Astrocyte of the cerebellum (primary cell): Measurements from ENCODE around the gene CORO2A.

Source experiments
- DNase-seq: peaks from one replicate; pipeline ENCODE4 v3.0.0-alpha.2; 2011; ENCODE audit warnings: low read depth
- H3K4me3 ChIP-seq: 2 replicates; pipeline ENCODE4 v1.5.1; 2011; ENCODE audit warnings: mild to moderate bottlenecking, low read depth, low read length, moderate library complexity
- in situ Hi-C: cut with HindIII; loops from 2 replicates; pipeline ENCODE4 v1.10.0; 2017; ENCODE audit warnings: low sequenced_read_pairs
- TF ChIP-seq, protein P1 (sequence below): IDR thresholded peaks from 2 replicates; pipeline ENCODE4 v1.5.1; 2012; ENCODE audit warnings: low read length, low read depth, moderate library complexity, mild to moderate bottlenecking; ENCODE audit errors: missing control alignments

The CORO2A gene

DNA sequence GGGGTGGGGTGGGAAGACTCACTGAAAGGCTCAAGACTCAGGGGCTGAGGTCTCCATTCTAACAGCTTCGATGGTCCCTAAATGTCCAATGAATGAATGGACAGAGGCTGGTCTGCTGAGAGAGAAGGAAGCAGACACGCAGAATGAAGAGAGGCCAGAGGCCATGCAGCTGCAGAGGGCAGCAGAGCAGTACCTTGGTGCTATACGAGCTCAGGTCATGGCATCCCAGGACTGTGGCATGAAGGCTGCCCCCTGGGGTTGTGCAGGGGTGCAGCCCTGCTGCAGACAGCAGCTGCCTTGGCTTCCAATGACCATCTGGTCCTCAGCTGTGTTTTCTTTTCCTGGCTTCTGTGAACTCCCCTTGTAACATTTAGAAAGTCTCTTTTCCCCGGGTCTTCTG, 15.2 kb upstream of the CORO2A start:
- DNase-seq = no peak
- TF ChIP-seq, protein P1, sequence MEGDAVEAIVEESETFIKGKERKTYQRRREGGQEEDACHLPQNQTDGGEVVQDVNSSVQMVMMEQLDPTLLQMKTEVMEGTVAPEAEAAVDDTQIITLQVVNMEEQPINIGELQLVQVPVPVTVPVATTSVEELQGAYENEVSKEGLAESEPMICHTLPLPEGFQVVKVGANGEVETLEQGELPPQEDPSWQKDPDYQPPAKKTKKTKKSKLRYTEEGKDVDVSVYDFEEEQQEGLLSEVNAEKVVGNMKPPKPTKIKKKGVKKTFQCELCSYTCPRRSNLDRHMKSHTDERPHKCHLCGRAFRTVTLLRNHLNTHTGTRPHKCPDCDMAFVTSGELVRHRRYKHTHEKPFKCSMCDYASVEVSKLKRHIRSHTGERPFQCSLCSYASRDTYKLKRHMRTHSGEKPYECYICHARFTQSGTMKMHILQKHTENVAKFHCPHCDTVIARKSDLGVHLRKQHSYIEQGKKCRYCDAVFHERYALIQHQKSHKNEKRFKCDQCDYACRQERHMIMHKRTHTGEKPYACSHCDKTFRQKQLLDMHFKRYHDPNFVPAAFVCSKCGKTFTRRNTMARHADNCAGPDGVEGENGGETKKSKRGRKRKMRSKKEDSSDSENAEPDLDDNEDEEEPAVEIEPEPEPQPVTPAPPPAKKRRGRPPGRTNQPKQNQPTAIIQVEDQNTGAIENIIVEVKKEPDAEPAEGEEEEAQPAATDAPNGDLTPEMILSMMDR = no peak
- in situ Hi-C loops = loop anchor here (10.0 kb wide), 1 partner anchor 77 kb away; no protein-coding TSS in a partner anchor
- no peak overlapping the region for H3K4me3 ChIP-seq

DNA sequence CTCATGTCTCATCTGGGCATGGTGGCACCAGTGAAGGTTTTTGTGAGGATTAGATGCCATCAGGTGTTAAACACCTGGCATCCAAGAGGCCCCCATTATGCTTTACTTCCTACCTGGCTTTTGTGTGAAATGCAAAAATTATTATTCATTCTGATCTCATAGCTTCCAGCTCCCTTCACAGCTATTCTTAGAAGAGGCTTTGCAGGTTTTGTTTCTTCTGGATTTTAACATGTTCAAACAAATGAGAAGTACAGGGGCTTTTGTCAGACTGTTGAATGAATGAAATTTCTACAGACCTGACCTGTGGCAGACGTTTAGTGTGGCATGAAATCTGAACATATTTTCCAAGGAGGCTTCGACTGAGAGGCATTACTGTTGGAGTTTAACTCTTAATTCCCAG, 14.3 kb upstream of the CORO2A start:
- no peak overlapping the region for H3K4me3 ChIP-seq
- in situ Hi-C loops = loop anchor here (10.0 kb wide), 1 partner anchor 78 kb away; no protein-coding TSS in a partner anchor
- TF ChIP-seq, protein P1 = no peak
- no peak for DNase-seq

DNA sequence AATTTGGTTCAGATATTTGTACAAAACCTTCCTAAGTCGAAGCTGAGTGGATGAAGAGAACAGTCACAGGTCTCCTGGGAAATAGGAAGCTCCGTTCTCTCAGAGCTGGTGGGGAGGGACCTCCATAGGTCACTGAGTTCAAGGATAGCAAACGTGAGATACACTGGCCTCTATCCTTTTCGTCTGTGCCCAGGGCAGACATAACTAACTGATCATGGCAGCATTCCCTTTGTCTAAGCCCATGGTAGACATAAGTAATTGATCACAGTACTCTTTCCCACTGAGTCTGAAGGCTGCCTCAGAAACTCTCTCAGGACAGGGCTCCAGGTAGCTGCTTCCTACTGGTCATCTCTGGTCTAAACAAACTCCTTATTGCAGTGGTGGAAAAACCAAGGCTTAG, 12.3 kb upstream of the CORO2A start:
- TF ChIP-seq, protein P1 = no peak
- no peak overlapping the region for H3K4me3 ChIP-seq
- in situ Hi-C loops = loop anchor here (10.0 kb wide), 1 partner anchor 80 kb away; no protein-coding TSS in a partner anchor
- no peak for DNase-seq

DNA sequence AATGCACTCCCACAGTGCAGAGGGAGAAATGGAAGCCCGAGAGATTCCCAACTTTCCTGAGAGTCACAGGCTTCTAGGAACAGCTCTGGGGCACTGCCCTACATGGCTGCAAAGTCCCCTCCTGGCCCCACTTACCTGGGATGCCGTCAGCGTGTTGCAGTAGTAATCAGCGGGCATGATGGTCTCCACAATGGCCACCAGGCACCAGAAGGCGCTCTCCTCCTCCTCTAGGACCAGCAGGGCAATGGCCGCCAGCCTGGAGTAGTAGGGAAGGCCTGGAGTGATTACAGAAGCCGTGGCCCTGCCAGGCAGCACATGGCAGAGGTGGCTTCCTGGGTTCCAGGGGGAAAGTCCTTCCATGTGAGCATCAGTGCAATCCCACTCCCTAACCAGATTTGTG, 10.7 kb upstream of the CORO2A start:
- DNase-seq = no peak
- in situ Hi-C loops = loop anchor here (10.0 kb wide), 1 partner anchor 82 kb away; no protein-coding TSS in a partner anchor
- H3K4me3 ChIP-seq = no peak overlapping the region
- TF ChIP-seq, protein P1 = no peak

DNA sequence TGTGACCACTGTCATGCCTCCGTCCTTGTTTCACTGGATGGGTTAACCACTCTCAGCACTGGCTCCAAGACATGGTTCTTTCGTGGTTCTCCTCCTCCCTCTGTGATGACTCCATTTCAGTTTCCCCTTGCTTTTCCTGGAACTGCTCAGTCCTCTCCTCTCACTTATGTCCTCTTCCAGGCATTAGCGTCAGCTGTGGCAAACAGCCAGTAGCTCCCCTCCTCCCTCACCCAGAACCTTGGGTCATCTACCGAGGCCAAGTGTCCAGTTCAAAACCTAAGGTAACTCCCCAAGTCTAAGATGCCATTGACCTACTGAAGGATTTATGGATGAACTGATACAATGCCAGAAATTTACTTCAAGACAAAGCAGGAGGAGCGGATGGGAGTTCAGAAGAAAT, 9.8 kb upstream of the CORO2A start:
- TF ChIP-seq, protein P1 = no peak
- H3K4me3 ChIP-seq = no peak overlapping the region
- in situ Hi-C loops = loop anchor here (10.0 kb wide), 1 partner anchor 83 kb away; no protein-coding TSS in a partner anchor
- DNase-seq = no peak

DNA sequence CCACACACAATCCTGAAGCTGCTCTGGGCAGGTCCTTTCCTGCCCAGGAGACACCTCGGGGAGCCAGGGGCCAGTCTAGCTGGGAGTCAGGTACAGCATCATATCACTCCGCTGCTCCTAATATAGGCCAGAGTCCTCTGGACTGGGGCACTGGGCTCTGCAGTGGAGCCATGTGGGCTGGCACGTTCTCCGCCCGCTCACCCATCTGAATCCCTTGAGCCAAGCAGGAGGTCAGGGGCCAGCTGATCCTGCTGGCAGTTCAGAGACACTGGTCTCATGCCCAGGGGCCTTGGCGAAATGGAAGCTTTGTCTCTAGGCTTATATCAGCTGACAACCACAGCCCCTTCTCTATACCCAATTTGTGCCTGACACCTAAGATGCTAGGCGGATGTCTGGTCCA, 9.3 kb upstream of the CORO2A start:
- TF ChIP-seq, protein P1 = no peak
- no peak overlapping the region for H3K4me3 ChIP-seq
- in situ Hi-C loops = loop anchor here (10.0 kb wide), 1 partner anchor 83 kb away; no protein-coding TSS in a partner anchor
- DNase-seq = no peak
